Endothelial cell (in vitro differentiated cells): Measurements from ENCODE around the gene FAM110A. TPM values are rescaled to one million over a fixed set of nuclear protein-coding genes. Genes with fewer than 3 reads are reported as not detected.

Experiments used
- DNase-seq: peaks from one replicate; pipeline ENCODE4 v3.0.0; 2021; ENCODE audit warnings: low spot score
- H3K27ac Mint-ChIP-seq: one replicate; pipeline ENCODE4 v1.8.0; 2021; ENCODE audit warnings: mixed read lengths, inconsistent platforms; ENCODE audit not compliant: unreplicated experiment
- H3K27me3 Mint-ChIP-seq: one replicate; pipeline ENCODE4 v1.8.0; 2021; ENCODE audit warnings: mild to moderate bottlenecking, moderate library complexity, mixed read lengths, inconsistent platforms; ENCODE audit not compliant: unreplicated experiment
- H3K36me3 Mint-ChIP-seq: one replicate; pipeline ENCODE4 v1.8.0; 2021; ENCODE audit warnings: mild to moderate bottlenecking, low read depth, mixed read lengths, inconsistent platforms; ENCODE audit not compliant: unreplicated experiment
- H3K4me1 Mint-ChIP-seq: one replicate; pipeline ENCODE4 v1.8.0; 2021; ENCODE audit warnings: mild to moderate bottlenecking, mixed read lengths, inconsistent platforms; ENCODE audit not compliant: unreplicated experiment
- H3K4me3 Mint-ChIP-seq: one replicate; pipeline ENCODE4 v1.8.0; 2021; ENCODE audit warnings: mild to moderate bottlenecking, mixed read lengths, inconsistent platforms; ENCODE audit not compliant: unreplicated experiment
- H3K9me3 Mint-ChIP-seq: one replicate; pipeline ENCODE4 v1.8.0; 2021; ENCODE audit warnings: mixed read lengths, inconsistent platforms; ENCODE audit not compliant: unreplicated experiment
- CTCF ChIP-seq: fragments of 200-600 bp; sonication (generic); IDR thresholded peaks from one replicate; pipeline ENCODE4 v1.5.0; 2021; ENCODE audit warnings: antibody characterized with exemption; ENCODE audit not compliant: unreplicated experiment
- total RNA-seq: library from RNA; stranded (reverse); fragmentation: NEBNext Ultra II Directional; extraction: Animal tissue kit (Norgen Biotek cat#: 25700); gene quantifications from one replicate; pipeline ENCODE4 v1.2.1, GENCODE V29; 2021; ENCODE audit not compliant: unreplicated experiment

The FAM110A gene
- total RNA-seq, 1 donor from 2014 or later = 7.2 TPM

GRCh38 chr20:855466-856360 is 22.2 kb downstream of the FAM110A start:
- Mint-ChIP-seq H3K27me3 (peaks cover 6% of the 10 kb centered on the region), H3K4me1 (peaks cover 8% of the 10 kb centered on the region), H3K9me3 (no peaks in the 10 kb centered on the region), H3K27ac (no peak overlapping the region), H3K4me3 (no peak overlapping the region), H3K36me3 (peaks cover 5% of the 10 kb centered on the region)
- TF ChIP-seq CTCF = no peak
- DNase-seq = no peak

- Mint-ChIP-seq H3K9me3 (no peaks in the 10 kb centered on the region), H3K27ac (no peak overlapping the region), H3K36me3 (peaks cover 5% of the 10 kb centered on the region), H3K27me3 (peaks cover 6% of the 10 kb centered on the region), H3K4me1 (peaks cover 6% of the 10 kb centered on the region), H3K4me3 (no peak overlapping the region)
- no peak for DNase-seq
- no peak for TF ChIP-seq CTCF
These were observed 22.9 kb downstream of the FAM110A start for GRCh38 chr20:856361-856775.

GRCh38 chr20:858011-858410 is 24.5 kb downstream of the FAM110A start:
- no peak for DNase-seq
- peaks cover 6% of the 10 kb centered on the region for H3K4me1 Mint-ChIP-seq
- peaks cover 6% of the 10 kb centered on the region for H3K27me3 Mint-ChIP-seq
- H3K4me3 Mint-ChIP-seq = no peak overlapping the region
- H3K9me3 Mint-ChIP-seq = no peaks in the 10 kb centered on the region
- H3K27ac Mint-ChIP-seq = no peak overlapping the region
- peaks cover 4% of the 10 kb centered on the region for H3K36me3 Mint-ChIP-seq
- no peak for TF ChIP-seq CTCF

GRCh38 chr20:859751-860231 is 26.3 kb downstream of the FAM110A start:
- peaks cover 6% of the 10 kb centered on the region for H3K4me1 Mint-ChIP-seq
- no peak for TF ChIP-seq CTCF
- H3K4me3 Mint-ChIP-seq = no peak overlapping the region
- no peaks in the 10 kb centered on the region for H3K9me3 Mint-ChIP-seq
- H3K27ac Mint-ChIP-seq = no peak overlapping the region
- DNase-seq = no peak
- peaks cover 5% of the 10 kb centered on the region for H3K27me3 Mint-ChIP-seq
- no peaks in the 10 kb centered on the region for H3K36me3 Mint-ChIP-seq

- no peak overlapping the region for H3K4me3 Mint-ChIP-seq
These were observed 27.4 kb downstream of the FAM110A start for GRCh38 chr20:860891-861290.

More at GRCh38 chr20:860891-861290, 27.4 kb downstream of the FAM110A start:
- no peak for TF ChIP-seq CTCF
- Mint-ChIP-seq H3K9me3 (no peaks in the 10 kb centered on the region), H3K27ac (no peak overlapping the region), H3K36me3 (no peaks in the 10 kb centered on the region), H3K27me3 (peaks cover 5% of the 10 kb centered on the region), H3K4me1 (peaks cover 6% of the 10 kb centered on the region)
- DNase-seq = no peak
